ENCODE measurements around the gene RPL35A. TPM values are rescaled to one million over a fixed set of nuclear protein-coding genes. Genes with fewer than 3 reads are reported as not detected.
A peak's percentile ranks its signal among the peaks of the same experiment; 100 is the strongest.
"Not testable (repeated sequence)": the region's sequence is repeated elsewhere in the genome, so short reads cannot be mapped to it uniquely, and the experiment has no call there.

The RPL35A gene
- total RNA-seq, result 100 to 1,000 TPM; 803 to 912 TPM

DNA sequence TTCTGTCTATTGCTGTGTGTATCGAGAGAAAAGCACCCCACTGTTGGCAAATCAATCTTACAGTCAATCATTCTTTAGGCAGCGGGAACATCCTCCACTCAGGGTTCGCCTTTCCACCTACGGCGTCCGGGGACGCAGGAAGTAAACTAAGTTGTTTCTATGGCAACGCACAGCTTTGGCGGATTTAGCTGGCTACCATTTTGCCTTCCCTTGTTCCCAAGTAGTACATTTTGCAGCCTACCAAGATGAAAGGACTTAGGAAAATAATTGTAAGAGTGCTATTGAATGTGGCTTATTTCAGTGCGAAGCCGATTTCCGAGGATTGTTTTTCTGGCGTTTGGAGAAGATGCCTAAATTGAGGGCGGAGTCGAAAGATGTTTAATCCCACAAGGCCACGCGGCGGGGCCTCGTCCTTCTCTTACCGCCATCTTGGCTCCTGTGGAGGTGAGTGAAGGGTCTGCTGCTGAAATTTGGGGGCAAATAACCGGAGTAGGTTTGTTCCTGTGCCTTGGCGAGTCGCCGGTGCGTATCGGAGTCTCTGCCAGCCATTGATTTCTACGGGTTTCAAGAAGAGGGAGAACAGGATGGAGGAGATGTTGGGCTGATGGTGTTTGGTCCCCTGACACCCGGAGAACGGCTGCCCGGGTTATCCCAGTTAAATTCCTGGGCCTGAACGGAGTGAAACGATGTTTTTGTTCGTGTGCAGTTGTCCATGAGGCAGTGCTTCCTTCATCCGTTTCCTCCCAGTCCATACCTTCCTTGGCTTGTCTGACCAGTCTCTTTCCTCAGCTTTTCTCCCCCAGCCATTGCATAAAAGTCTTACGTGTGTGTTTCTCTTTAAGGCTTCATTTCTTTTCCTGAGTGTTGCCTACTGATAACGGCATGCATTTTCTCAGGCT is at the start of gene RPL35A:
Gene RPL35A (plus strand): TSS at position 413 of the 899 bp plus-strand sequence. CDS start 778 bp downstream, outside the sequence.
- H3K9me3 Mint-ChIP-seq (ENCODE audit: low read depth), result no peaks in the 10 kb centered on the region
- H3K4me3 Mint-ChIP-seq, result peak within 1 kb of the TSS; percentile 98
- peaks cover 41% of the 10 kb centered on the region for H3K4me1 Mint-ChIP-seq
- no peaks in the 10 kb centered on the region for H3K27me3 Mint-ChIP-seq
- ATAC-seq, result peak; percentile 89
- H3K36me3 Mint-ChIP-seq, result peaks cover 43% of the 10 kb centered on the region
- CTCF ChIA-PET, result interaction anchor here (1.0 to 1.8 kb wide), 4 partner anchors 7 to 130 kb away, joined by 4 to 6 read pairs (median 4); no protein-coding TSS in a partner anchor
- DNase-seq, result peak; percentile 89
- peak within 1 kb of the TSS; percentile 97 for H3K27ac Mint-ChIP-seq

- ATAC-seq, result no peak
- H3K4me1 Mint-ChIP-seq, result peaks cover 13% of the 10 kb centered on the region
- H3K4me3 Mint-ChIP-seq, result no peak overlapping the region
- no peaks in the 10 kb centered on the region for H3K27me3 Mint-ChIP-seq
- DNase-seq, result no peak
- no peaks in the 10 kb centered on the region for H3K36me3 Mint-ChIP-seq
- CTCF ChIA-PET, result no interaction called here
- H3K27ac Mint-ChIP-seq, result no peak overlapping the region
- H3K9me3 Mint-ChIP-seq (ENCODE audit: low read depth), result no peaks in the 10 kb centered on the region
Measured at GRCh38 chr3:197901626-197902025, 48.4 kb upstream of the RPL35A start.

DNA sequence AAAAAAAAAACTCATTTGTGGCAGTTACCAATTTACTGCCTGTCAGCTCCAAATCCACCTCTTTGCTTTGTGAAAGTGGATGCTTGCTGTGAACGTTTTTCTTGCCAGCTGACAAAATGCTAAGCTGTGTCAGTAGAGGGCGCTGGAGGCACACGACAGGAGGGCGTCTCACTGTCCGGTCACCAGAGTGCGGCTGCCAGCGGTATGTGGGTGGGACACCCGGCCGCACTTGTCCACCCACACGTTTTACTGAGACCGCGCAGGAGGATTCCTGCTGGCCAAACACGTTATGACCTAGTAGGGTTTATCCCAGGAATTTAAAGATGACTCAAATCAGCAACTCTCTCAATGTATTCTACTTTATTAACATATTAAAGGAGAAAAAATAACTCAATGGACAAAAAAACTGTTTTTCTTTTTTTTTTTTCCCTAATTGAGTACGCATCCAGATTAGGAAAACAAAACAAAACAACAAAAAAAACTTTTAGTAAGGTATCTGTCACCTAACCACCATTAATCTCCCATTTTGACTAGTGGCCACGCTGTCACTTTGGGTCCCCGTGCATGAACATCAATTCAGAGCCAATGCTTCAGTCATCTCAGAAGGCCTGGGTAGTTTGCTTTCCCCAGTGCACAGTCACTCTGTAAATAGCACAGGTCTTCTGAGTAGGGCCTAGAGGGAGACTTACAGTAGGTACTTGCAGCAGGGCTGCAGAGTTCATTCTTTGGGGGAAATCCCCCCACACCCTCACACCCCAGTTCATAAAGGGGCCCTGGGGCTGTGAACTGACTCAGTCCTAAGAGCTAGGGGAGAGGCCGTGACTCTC is 43.8 kb upstream of the RPL35A start:
- H3K9me3 Mint-ChIP-seq (ENCODE audit: low read depth), result no peaks in the 10 kb centered on the region
- peaks cover 20% of the 10 kb centered on the region for H3K4me1 Mint-ChIP-seq
- peak overlapping the region; percentile 44 for H3K27ac Mint-ChIP-seq
- peak overlapping the region; percentile 22 for H3K4me3 Mint-ChIP-seq
- H3K36me3 Mint-ChIP-seq, result peaks cover 4% of the 10 kb centered on the region
- peak; percentile 90 for ATAC-seq
- H3K27me3 Mint-ChIP-seq, result no peaks in the 10 kb centered on the region
- peak; percentile 90 for DNase-seq
- CTCF ChIA-PET, result interaction anchor here (0.6 to 3.0 kb wide), 21 partner anchors 8 to 772 kb away, joined by 3 to 41 read pairs (median 4); partner anchors contain the start of gene RPL35A

DNA sequence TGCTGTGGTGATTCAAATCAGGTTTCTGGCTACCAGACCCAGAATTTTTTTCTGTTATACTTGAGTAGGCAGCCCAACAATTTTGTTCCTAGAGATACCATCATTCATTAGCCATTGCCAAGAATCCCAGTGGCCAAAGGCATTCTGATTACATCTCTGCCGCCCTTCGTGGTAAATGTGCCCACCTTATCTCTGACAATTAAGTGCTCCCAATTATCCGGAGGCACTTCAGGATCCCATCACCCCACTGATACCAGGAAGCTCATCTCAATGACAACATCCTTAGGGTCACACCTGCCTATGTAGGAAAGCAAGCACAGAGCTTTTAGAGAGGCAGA is 43.2 kb upstream of the RPL35A start:
- no peak for DNase-seq
- H3K27ac Mint-ChIP-seq, result peak overlapping the region; percentile 24
- H3K9me3 Mint-ChIP-seq (ENCODE audit: low read depth), result no peaks in the 10 kb centered on the region
- no peaks in the 10 kb centered on the region for H3K27me3 Mint-ChIP-seq
- no peak overlapping the region for H3K4me3 Mint-ChIP-seq
- no peak for ATAC-seq
- peaks cover 20% of the 10 kb centered on the region for H3K4me1 Mint-ChIP-seq
- H3K36me3 Mint-ChIP-seq, result peaks cover 4% of the 10 kb centered on the region
- CTCF ChIA-PET, result interaction anchor here (0.8 to 3.0 kb wide), 5 partner anchors 16 to 174 kb away, joined by 3 to 41 read pairs (median 5); no protein-coding TSS in a partner anchor

DNA sequence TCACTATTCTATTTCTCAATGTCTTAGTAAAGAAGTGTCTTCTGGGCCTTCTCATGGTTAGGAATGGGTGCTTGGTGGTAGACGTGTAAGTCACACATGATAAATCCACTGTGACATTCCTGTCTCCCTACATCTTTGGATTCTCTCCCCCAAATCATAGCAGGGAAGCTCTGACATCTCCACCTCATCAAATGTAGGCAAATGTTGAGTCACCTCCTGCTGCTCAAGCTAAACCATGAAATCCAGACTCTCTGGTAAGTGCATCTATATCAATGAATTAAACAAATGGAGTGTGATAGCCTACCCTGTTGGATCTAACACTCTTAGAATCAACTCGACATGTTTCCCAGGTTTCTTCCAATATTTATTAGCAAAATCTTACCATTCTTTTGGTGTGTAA is 42.8 kb upstream of the RPL35A start:
- Mint-ChIP-seq H3K9me3 (ENCODE audit: low read depth) (no peaks in the 10 kb centered on the region), H3K4me3 (no peak overlapping the region), H3K27me3 (no peaks in the 10 kb centered on the region), H3K4me1 (peaks cover 20% of the 10 kb centered on the region), H3K27ac (no peak overlapping the region), H3K36me3 (peaks cover 4% of the 10 kb centered on the region)
- DNase-seq, result no peak
- no peak for ATAC-seq
- CTCF ChIA-PET, result interaction anchor here (0.8 to 3.0 kb wide), 5 partner anchors 16 to 174 kb away, joined by 3 to 41 read pairs (median 5); no protein-coding TSS in a partner anchor

- H3K27me3 Mint-ChIP-seq; DNase-seq; CTCF ChIA-PET; H3K4me3 Mint-ChIP-seq; H3K9me3 Mint-ChIP-seq (ENCODE audit: low read depth); H3K27ac Mint-ChIP-seq; ATAC-seq; H3K36me3 Mint-ChIP-seq: not testable (repeated sequence)
- H3K4me1 Mint-ChIP-seq, result peaks cover 24% of the 10 kb centered on the region
Measured at GRCh38 chr3:197908550-197908949, 41.4 kb upstream of the RPL35A start.

DNA sequence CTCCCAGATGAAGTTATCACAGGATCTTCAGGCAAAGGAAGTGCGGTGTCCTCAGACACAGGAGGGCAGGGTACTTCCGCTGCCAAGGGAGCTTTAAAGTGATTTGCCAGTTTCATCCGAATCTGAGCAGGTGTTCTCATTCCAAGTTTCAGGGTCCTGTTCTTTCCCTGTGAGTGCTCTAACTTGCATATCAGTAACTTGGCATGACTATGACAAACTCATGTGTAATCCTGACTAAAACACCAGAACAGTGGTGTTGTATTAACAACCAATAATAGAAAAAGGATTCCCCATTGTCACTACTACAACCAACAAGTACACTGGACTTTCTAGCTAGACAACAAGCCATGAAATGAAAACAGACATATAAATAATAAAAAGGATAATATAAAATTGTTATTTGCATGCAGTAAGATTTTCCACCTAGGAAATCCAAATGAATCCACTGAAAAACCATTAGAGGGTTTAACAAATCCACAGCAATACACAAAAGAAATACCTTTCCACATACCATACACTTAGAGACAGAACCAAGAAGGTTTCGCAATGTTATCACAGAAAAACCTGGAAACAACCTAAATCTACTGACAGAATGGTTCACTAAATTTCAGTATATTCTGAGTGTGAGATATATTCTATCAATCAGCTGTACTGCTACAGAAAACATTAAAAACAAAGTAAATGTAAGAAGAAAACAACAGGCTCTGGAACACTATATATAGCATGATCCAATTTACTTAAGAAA is 40.9 kb upstream of the RPL35A start:
- Mint-ChIP-seq H3K9me3 (ENCODE audit: low read depth) (no peaks in the 10 kb centered on the region), H3K27me3 (no peaks in the 10 kb centered on the region), H3K36me3 (peaks cover 4% of the 10 kb centered on the region), H3K4me3 (no peak overlapping the region), H3K4me1 (peaks cover 27% of the 10 kb centered on the region), H3K27ac (peak overlapping the region; percentile 11)
- DNase-seq, result no peak
- ATAC-seq, result no peak
- CTCF ChIA-PET, result no interaction called here

GRCh38 chr3:197912741-197913476 is 37.1 kb upstream of the RPL35A start:
- CTCF ChIA-PET, result interaction anchor here (1.0 kb wide), 2 partner anchors 30 to 34 kb away, joined by 3 read pairs; no protein-coding TSS in a partner anchor
- Mint-ChIP-seq H3K4me3 (peak overlapping the region; percentile 41), H3K4me1 (peaks cover 7% of the 10 kb centered on the region), H3K9me3 (ENCODE audit: low read depth) (peaks cover 4% of the 10 kb centered on the region), H3K27ac (no peak overlapping the region), H3K36me3 (peaks cover 6% of the 10 kb centered on the region), H3K27me3 (peaks cover 2% of the 10 kb centered on the region)
- DNase-seq, result no peak
- peak; percentile 45 for ATAC-seq

DNA sequence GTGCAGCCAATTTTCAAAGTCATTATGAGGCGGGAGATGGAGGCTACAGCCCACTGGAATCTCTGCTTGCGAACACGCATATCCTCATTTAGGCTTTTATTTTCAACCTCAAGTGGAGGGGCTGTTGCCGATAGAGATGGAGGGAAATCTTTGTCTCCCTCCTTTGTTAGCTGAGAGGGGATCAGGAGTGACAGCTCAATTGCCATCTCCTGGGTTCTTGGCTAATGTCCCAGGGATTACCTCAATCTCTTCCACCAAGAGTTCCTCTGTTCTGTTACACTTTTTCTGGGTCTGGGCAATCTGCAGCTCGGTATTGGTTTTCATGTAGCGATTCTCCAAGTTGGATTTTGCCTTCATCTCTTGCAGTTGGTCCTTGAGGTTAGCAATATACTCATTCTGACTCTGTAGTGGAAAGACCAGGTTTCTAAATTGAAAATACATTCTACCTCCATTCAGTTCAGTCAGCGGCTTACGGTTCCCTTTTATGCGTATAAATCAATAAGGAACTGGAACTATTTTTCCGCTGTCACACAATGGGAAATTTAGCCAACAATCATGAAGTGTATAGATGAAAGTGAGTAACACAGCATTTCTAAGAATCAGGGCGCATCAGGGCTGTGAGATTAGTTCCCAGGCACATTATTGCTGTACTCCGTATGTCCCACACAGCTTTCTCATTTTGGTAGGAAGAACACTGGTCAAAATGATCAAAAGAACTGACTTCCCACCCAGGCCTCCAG is 36.2 kb upstream of the RPL35A start:
- H3K36me3 Mint-ChIP-seq, result peaks cover 6% of the 10 kb centered on the region
- CTCF ChIA-PET, result interaction anchor here (0.7 to 2.0 kb wide), 2 partner anchors 8 to 21 kb away, joined by 4 to 5 read pairs; no protein-coding TSS in a partner anchor
- ATAC-seq, result no peak
- peaks cover 2% of the 10 kb centered on the region for H3K27me3 Mint-ChIP-seq
- H3K4me1 Mint-ChIP-seq, result peaks cover 7% of the 10 kb centered on the region
- peaks cover 4% of the 10 kb centered on the region for H3K9me3 Mint-ChIP-seq (ENCODE audit: low read depth)
- DNase-seq, result no peak
- H3K4me3 Mint-ChIP-seq, result no peak overlapping the region
- no peak overlapping the region for H3K27ac Mint-ChIP-seq

DNA sequence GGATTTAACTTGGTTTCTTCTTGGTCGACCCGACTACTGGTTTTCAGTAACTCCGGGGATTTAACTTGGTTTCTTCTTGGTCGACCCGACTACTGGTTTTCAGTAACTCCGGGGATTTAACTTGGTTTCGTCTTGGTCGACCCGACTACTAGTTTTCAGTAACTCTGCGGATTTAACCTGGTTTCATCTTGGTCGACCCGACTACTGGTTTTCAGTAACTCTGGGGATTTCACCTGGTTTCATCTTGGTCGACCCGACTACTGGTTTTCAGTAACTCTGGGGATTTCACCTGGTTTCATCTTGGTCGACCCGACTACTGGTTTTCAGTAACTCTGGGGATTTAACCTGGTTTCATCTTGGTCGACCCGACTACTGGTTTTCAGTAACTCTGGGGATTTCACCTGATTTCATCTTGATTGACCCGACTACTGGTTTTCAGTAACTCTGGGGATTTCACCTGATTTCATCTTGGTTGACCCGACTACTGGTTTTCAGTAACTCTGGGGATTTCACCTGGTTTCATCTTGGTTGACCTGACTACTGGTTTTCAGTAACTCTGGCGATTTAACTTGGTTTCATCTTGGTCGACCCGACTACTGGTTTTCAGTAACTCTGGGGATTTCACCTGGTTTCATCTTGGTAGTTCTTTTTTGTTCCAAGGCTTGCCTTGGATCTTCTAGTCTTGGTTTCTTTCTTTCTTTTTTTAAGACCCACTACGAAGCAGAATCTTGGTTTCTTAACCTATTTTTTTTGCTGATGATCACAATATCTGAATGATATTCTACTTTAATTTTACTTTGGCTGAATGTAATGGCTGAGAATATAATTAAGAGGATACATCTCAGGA is 28.3 kb upstream of the RPL35A start:
- not testable (repeated sequence) for H3K4me1 Mint-ChIP-seq; H3K27ac Mint-ChIP-seq; H3K9me3 Mint-ChIP-seq (ENCODE audit: low read depth); ATAC-seq; H3K4me3 Mint-ChIP-seq; H3K27me3 Mint-ChIP-seq; DNase-seq
- CTCF ChIA-PET, result interaction anchor here (1.8 kb wide), 1 partner anchor 16 kb away, joined by 3 read pairs; no protein-coding TSS in a partner anchor
- peaks cover 18% of the 10 kb centered on the region for H3K36me3 Mint-ChIP-seq

DNA sequence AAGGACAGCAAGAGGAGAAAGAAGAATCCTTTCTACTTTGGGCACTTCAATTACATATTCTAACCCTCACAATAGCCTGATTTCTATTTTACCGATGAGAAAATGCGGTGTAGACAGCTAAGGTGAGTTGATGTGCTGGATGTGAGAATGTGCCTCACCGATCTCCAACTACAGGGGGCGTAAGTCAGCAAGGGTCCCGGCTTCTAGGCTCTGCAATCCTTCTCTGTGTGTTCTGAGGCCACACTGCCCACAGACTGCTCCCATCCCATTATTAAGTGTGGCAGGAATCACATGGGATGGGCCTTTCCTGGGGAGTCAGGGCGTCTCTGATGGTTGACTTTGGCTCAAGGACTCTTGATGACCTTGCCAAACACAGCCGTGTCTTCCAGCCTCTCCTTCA is 23.6 kb upstream of the RPL35A start:
- Mint-ChIP-seq H3K4me3 (no peak overlapping the region), H3K4me1 (peaks cover 10% of the 10 kb centered on the region), H3K27ac (no peak overlapping the region), H3K9me3 (ENCODE audit: low read depth) (no peaks in the 10 kb centered on the region), H3K36me3 (peaks cover 22% of the 10 kb centered on the region), H3K27me3 (no peaks in the 10 kb centered on the region)
- CTCF ChIA-PET, result no interaction called here
- DNase-seq (no peak), ATAC-seq (no peak)

All from activated CD8-positive, alpha-beta memory T cell treated with anti-CD3 and anti-CD28 coated beads, Interleukin-2, amount 10 ng/mL, durations not matched to agents 7 days and 5 days (primary cell).